Panc1 (cell line): ENCODE measurements around the gene MYO7B.

Experiments used
- POLR2AphosphoS5 ChIP-seq: IDR thresholded peaks from 2 replicates; pipeline ENCODE4 v1.6.1; 2012; ENCODE audit warnings: mild to moderate bottlenecking, low read depth, low read length, moderate library complexity
- TF ChIP-seq, protein P1 (sequence below): fragments of 450-650 bp; IDR thresholded peaks from 2 replicates; pipeline ENCODE4 v1.5.1; 2017; ENCODE audit warnings: mild to moderate bottlenecking

DNA sequence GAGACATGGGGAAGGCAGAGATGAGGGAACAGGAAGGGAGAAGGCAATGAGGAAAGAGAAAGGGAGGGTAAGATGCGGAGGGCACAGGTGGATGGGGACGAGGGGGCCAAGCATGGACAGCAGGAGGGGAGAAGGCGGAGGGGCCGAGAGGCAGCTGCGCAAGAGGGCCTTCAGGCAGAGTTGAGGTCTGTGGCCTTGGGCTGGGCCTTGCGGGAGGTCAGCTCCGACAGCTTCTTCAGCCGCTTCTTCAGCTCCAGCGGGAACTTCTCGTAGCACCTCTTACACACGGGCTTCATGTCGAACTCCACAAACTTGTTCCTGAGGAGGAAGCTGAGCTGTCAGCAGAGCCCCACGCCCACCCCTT is 103.6 kb downstream of the MYO7B start:
- TF ChIP-seq, protein P1, sequence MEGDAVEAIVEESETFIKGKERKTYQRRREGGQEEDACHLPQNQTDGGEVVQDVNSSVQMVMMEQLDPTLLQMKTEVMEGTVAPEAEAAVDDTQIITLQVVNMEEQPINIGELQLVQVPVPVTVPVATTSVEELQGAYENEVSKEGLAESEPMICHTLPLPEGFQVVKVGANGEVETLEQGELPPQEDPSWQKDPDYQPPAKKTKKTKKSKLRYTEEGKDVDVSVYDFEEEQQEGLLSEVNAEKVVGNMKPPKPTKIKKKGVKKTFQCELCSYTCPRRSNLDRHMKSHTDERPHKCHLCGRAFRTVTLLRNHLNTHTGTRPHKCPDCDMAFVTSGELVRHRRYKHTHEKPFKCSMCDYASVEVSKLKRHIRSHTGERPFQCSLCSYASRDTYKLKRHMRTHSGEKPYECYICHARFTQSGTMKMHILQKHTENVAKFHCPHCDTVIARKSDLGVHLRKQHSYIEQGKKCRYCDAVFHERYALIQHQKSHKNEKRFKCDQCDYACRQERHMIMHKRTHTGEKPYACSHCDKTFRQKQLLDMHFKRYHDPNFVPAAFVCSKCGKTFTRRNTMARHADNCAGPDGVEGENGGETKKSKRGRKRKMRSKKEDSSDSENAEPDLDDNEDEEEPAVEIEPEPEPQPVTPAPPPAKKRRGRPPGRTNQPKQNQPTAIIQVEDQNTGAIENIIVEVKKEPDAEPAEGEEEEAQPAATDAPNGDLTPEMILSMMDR, result no peak
- TF ChIP-seq POLR2AphosphoS5, result no peak
